Daoy (cell line): ENCODE results near the gene NPM1. TPM values are rescaled to one million over a fixed set of nuclear protein-coding genes. Genes with fewer than 3 reads are reported as not detected.
"Not testable (repeated sequence)": the region's sequence is repeated elsewhere in the genome, so short reads cannot be mapped to it uniquely, and the experiment has no call there.

Experiments
- DNase-seq: peaks from one replicate; pipeline ENCODE4 v3.0.0-alpha.2; 2015; ENCODE audit warnings: low read depth
- total RNA-seq: library from RNA; depleted of rRNA; stranded (reverse); fragments of >200 nt; shearing (Covaris generic); gene quantifications from 2 replicates; pipeline ENCODE4 v1.2.3, GENCODE V29; 2014

The NPM1 gene
- total RNA-seq, 1 experiment from 2014 or later, result 3,269 TPM

- no peak for DNase-seq
Measured at GRCh38 chr5:171386006-171386671, 1.5 kb upstream of the NPM1 start.

GRCh38 chr5:171386861-171387344, 746 bp upstream of the NPM1 start:
- peak; percentile 30 for DNase-seq

GRCh38 chr5:171387970-171388815, 544 bp downstream of the NPM1 start:
- DNase-seq, result peak; percentile 90

- DNase-seq, result no peak
Measured at GRCh38 chr5:171388816-171389168, 1.1 kb downstream of the NPM1 start.

GRCh38 chr5:171390883-171391677, 3.4 kb downstream of the NPM1 start:
- DNase-seq, result no peak

- no peak for DNase-seq
Measured at GRCh38 chr5:171391996-171392577, 4.4 kb downstream of the NPM1 start.

GRCh38 chr5:171392585-171393159, 5.0 kb downstream of the NPM1 start:
- DNase-seq, result no peak

- no peak for DNase-seq
Measured at GRCh38 chr5:171395042-171395441, 7.4 kb downstream of the NPM1 start.

- DNase-seq, result not testable (repeated sequence)
Measured at GRCh38 chr5:171396583-171396982, 8.9 kb downstream of the NPM1 start.

GRCh38 chr5:171397190-171397589, 9.5 kb downstream of the NPM1 start:
- no peak for DNase-seq

- DNase-seq, result no peak
Measured at GRCh38 chr5:171397599-171397998, 9.9 kb downstream of the NPM1 start.

GRCh38 chr5:171398660-171399059, 11.0 kb downstream of the NPM1 start:
- not testable (repeated sequence) for DNase-seq

GRCh38 chr5:171400169-171400568, 12.5 kb downstream of the NPM1 start:
- DNase-seq, result no peak

GRCh38 chr5:171401167-171401947, 13.7 kb downstream of the NPM1 start:
- no peak for DNase-seq

- DNase-seq, result not testable (repeated sequence)
Measured at GRCh38 chr5:171402751-171403150, 15.1 kb downstream of the NPM1 start.

GRCh38 chr5:171405615-171406014, 18.0 kb downstream of the NPM1 start:
- DNase-seq, result no peak

GRCh38 chr5:171407234-171407633, 19.6 kb downstream of the NPM1 start:
- no peak for DNase-seq

- DNase-seq, result no peak
Measured at GRCh38 chr5:171409164-171410136, 21.8 kb downstream of the NPM1 start.

GRCh38 chr5:171410181-171410580, 22.5 kb downstream of the NPM1 start:
- no peak for DNase-seq
